Effector memory CD4-positive, alpha-beta T cell (primary cell): ENCODE results near the gene MRPS35.

Experiments used
- DNase-seq, 3 donors: peaks; one replicate each; pipeline ENCODE4 v3.0.0-alpha.2; 2020
- H3K27ac ChIP-seq: 2 replicates; pipeline ENCODE4 v1.7.0; 2013; ENCODE audit warnings: mild to moderate bottlenecking, low read length, moderate library complexity; ENCODE audit not compliant: insufficient read depth, poor library complexity, severe bottlenecking
- H3K27me3 ChIP-seq: replicated peaks from 2 replicates; pipeline ENCODE4 v1.7.0; 2013; ENCODE audit warnings: mild to moderate bottlenecking, low read length; ENCODE audit not compliant: insufficient read depth, control insufficient read depth, poor library complexity, severe bottlenecking
- H3K36me3 ChIP-seq: 2 replicates; pipeline ENCODE4 v1.7.0; 2013; ENCODE audit warnings: mild to moderate bottlenecking, low read length, moderate library complexity; ENCODE audit not compliant: control insufficient read depth, insufficient read depth
- H3K4me1 ChIP-seq: 2 replicates; pipeline ENCODE4 v1.7.0; 2013; ENCODE audit warnings: low read length, mild to moderate bottlenecking; ENCODE audit not compliant: control insufficient read depth, insufficient read depth, poor library complexity, severe bottlenecking
- H3K4me3 ChIP-seq: 2 replicates; pipeline ENCODE4 v1.7.0; 2013; ENCODE audit warnings: low read length, low read depth, mild to moderate bottlenecking; ENCODE audit not compliant: insufficient read depth, poor library complexity, severe bottlenecking
- H3K9me3 ChIP-seq: 2 replicates; pipeline ENCODE4 v1.7.0; 2013; ENCODE audit warnings: mild to moderate bottlenecking, low read length, moderate library complexity; ENCODE audit not compliant: control insufficient read depth

Gene MRPS35

GRCh38 chr12:27769142-27769673 lies 58.6 kb downstream of the MRPS35 start:
- no peak overlapping the region for H3K27ac ChIP-seq
- no peak overlapping the region for H3K4me3 ChIP-seq
- no peaks in the 10 kb centered on the region for H3K4me1 ChIP-seq
- H3K9me3 ChIP-seq: no peaks in the 10 kb centered on the region
- no peaks in the 10 kb centered on the region for H3K27me3 ChIP-seq
- H3K36me3 ChIP-seq: no peaks in the 10 kb centered on the region
- DNase-seq: no peak

DNA sequence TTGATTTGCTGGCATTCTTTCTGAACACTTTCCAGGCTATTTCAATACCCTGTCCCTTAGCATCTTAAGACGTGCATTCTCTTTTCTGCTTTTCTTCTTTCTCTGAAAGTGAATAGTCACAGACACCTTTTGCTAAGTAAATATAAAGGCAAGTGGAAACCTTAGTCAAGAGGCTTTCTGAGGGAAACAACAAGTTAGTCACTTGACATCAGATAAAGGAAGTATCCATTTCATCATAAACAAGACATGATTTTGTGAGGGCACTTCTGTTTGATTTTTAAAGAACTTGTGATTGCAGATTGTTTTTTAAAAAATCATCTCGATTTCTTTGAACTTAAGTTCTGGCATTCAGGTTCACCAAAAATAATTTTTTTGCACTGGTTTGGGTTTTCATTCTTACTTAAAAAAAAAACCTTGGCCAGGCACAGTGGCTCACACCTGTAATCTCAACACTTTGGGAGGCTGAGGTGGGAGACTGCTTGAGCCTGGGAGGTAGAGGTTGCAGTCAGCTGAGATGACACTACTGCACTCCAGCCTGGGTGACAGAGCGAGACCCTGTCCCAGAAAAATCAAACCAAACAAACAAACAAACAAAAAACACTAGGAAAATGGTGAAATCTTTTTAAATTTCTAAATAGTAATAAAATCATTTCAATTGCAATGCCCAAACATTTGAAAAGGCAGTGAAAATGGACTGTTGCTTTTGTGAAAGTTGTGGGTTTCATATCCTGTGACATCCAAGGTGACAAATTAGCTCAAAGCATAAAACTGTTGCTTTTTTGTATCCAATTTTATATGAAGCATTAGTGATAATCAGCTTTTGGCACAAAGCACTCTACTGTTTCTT lies 61.1 kb downstream of the MRPS35 start:
- no peak for DNase-seq
- Histone ChIP-seq H3K4me3 (no peak overlapping the region), H3K4me1 (no peaks in the 10 kb centered on the region), H3K9me3 (no peaks in the 10 kb centered on the region), H3K27me3 (no peaks in the 10 kb centered on the region), H3K36me3 (no peaks in the 10 kb centered on the region), H3K27ac (no peak overlapping the region)

GRCh38 chr12:27772328-27773049 lies 61.9 kb downstream of the MRPS35 start:
- no peak overlapping the region for H3K27ac ChIP-seq

GRCh38 chr12:27777141-27777540 lies 66.5 kb downstream of the MRPS35 start:
- Histone ChIP-seq H3K27me3 (no peaks in the 10 kb centered on the region), H3K9me3 (no peaks in the 10 kb centered on the region), H3K36me3 (no peaks in the 10 kb centered on the region), H3K4me1 (peaks cover 14% of the 10 kb centered on the region), H3K4me3 (no peak overlapping the region), H3K27ac (no peak overlapping the region)
- no peak for DNase-seq

More at GRCh38 chr12:27772328-27773049, 61.9 kb downstream of the MRPS35 start:
- Histone ChIP-seq H3K9me3 (no peaks in the 10 kb centered on the region), H3K4me1 (no peaks in the 10 kb centered on the region), H3K27me3 (no peaks in the 10 kb centered on the region), H3K36me3 (no peaks in the 10 kb centered on the region), H3K4me3 (no peak overlapping the region)
- DNase-seq: no peak

DNA sequence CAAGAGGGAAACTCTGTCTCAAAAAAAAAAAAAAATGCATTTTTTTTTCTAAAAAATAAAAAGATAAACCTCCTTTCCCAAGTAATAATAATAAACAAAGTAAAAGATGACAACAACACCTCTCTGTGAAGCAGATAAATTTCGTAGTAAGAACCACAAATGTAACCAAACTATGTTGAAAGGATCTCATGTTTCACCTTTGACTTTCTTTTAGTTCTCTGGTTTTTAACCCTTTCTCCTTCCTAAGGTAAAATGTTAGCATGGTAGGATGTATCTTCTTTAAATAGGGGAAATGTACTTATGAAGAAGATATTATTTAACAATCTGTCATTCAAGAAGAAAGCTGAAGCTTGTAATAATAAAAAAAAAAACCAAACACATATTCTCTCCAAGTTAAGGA lies 67.6 kb downstream of the MRPS35 start:
- no peak for DNase-seq
- no peaks in the 10 kb centered on the region for H3K9me3 ChIP-seq

GRCh38 chr12:27779416-27779919 lies 68.8 kb downstream of the MRPS35 start:
- no peaks in the 10 kb centered on the region for H3K36me3 ChIP-seq
- DNase-seq: no peak
- peak overlapping the region; percentile 78 for H3K4me3 ChIP-seq
- peaks cover 17% of the 10 kb centered on the region for H3K4me1 ChIP-seq
- peak overlapping the region; percentile 63 for H3K27ac ChIP-seq
- no peaks in the 10 kb centered on the region for H3K27me3 ChIP-seq
- no peaks in the 10 kb centered on the region for H3K9me3 ChIP-seq

More for the DNA sequence above, 67.6 kb downstream of the MRPS35 start:
- H3K27ac ChIP-seq: no peak overlapping the region
- no peaks in the 10 kb centered on the region for H3K27me3 ChIP-seq
- peaks cover 17% of the 10 kb centered on the region for H3K4me1 ChIP-seq
- H3K36me3 ChIP-seq: no peaks in the 10 kb centered on the region
- H3K4me3 ChIP-seq: no peak overlapping the region

DNA sequence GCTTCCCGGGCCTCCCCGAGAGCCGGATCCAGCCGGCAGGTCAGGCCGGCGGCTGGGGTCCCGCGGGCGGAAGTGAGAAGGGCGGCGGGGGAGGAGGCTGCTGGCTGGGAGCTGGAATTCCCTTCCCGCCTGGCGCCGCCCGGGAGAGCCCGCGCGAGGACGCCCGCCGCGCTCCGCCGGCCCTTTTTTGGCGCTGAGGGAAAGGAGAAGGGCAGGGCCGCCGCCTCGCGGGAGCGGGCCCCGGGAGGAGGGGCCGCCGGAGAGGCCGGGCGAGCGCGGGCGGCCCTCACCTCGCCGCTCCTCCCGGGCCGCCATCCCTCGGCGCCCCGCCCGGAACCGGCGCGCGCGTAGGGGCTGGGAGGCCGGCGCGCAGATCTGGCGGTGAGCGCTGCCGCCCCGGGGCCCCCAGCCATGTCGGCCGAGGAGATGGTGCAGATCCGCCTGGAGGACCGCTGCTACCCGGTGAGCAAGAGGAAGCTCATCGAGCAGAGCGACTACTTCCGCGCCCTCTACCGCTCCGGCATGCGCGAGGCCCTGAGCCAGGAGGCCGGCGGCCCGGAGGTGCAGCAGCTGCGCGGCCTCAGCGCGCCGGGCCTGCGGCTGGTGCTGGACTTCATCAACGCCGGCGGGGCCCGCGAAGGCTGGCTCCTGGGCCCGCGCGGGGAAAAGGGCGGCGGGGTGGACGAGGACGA lies 69.4 kb downstream of the MRPS35 start, which contains the start of the genes KLHL42 and MANSC4:
KLHL42 (plus strand) TSS at position 314 of the 692 bp plus-strand sequence; CDS start at position 412, 98 bp downstream.
MANSC4 (minus strand) TSS at position 317 of the 692 bp plus-strand sequence. CDS start 8,960 bp downstream, outside the sequence.
- peak; percentile 35 to 46 (median 42) for DNase-seq
- Histone ChIP-seq H3K27me3 (no peaks in the 10 kb centered on the region), H3K9me3 (no peaks in the 10 kb centered on the region), H3K4me3 (peak within 1 kb of the TSS; percentile 78), H3K4me1 (peaks cover 17% of the 10 kb centered on the region), H3K27ac (peak within 1 kb of the TSS; percentile 63), H3K36me3 (no peaks in the 10 kb centered on the region)

DNA sequence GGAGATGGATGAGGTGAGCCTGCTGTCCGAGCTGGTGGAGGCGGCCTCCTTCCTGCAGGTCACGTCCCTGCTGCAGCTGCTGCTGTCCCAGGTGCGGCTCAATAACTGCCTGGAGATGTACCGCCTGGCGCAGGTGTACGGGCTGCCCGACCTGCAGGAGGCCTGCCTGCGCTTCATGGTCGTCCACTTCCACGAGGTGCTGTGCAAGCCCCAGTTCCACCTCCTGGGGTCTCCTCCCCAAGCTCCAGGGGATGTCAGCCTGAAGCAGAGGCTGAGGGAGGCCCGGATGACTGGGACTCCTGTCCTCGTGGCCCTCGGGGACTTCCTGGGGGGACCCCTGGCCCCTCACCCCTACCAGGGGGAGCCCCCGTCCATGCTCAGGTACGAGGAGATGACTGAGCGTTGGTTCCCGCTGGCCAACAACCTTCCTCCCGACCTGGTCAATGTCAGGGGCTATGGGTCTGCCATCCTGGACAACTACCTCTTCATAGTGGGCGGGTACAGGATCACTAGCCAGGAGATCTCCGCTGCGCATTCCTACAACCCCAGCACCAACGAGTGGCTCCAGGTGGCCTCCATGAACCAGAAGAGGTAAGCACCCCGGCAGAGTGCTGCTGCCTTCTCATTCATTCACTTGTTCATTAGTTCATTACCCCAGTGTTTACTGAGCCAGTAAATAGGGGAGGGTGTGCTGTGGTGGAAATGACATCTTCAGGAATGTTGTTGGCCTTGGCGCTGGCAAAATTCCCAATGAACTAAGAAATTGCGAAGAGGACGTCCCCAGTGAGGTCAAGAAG lies 70.2 kb downstream of the MRPS35 start:
- no peaks in the 10 kb centered on the region for H3K36me3 ChIP-seq
- H3K4me3 ChIP-seq: peak overlapping the region; percentile 78
- peak overlapping the region; percentile 63 for H3K27ac ChIP-seq
- DNase-seq: peak in 1 of 3 donors; percentile 9
- peaks cover 17% of the 10 kb centered on the region for H3K4me1 ChIP-seq
- no peaks in the 10 kb centered on the region for H3K9me3 ChIP-seq
- H3K27me3 ChIP-seq: no peaks in the 10 kb centered on the region

GRCh38 chr12:27781680-27782079 lies 71.0 kb downstream of the MRPS35 start:
- Histone ChIP-seq H3K9me3 (no peaks in the 10 kb centered on the region), H3K4me1 (peaks cover 17% of the 10 kb centered on the region), H3K36me3 (no peaks in the 10 kb centered on the region), H3K27ac (no peak overlapping the region), H3K27me3 (no peaks in the 10 kb centered on the region), H3K4me3 (no peak overlapping the region)
- no peak for DNase-seq
